A549 (cell line): Measurements from ENCODE around the gene VSTM4. TPM values are rescaled to one million over a fixed set of nuclear protein-coding genes. Genes with fewer than 3 reads are reported as not detected.

ENCODE experiments used
- ATAC-seq, 2 experiments: fragments of 200-7000 bp in 1 of 2; fragments of >200 bp in 1 of 2; cut with Nextera tagmentation in 1 of 2; cut with Tn5 transposase in 1 of 2; 3 replicates each; pipeline versions ENCODE4 v1.8.0 to v1.9.1; 2018 to 2020; ENCODE audit warnings: mild to moderate bottlenecking in 1 of 2, moderate library complexity in 1 of 2
- CTCF ChIA-PET: fragments of 300-600 bp; sonication (Branson Sonifier 250); formaldehyde crosslinking; extraction: SDS; loops from one replicate; lab custom pipeline; 2021; ENCODE audit warnings: antibody characterized with exemption, inconsistent platforms; lab: Yijun Ruan, JAX
- POLR2A ChIA-PET: fragments of 350-600 bp; formaldehyde crosslinking; extraction: SDS; loops from one replicate; lab custom pipeline; 2021; ENCODE audit warnings: antibody characterized with exemption, inconsistent platforms; lab: Yijun Ruan, JAX
- DNase-seq, 2 experiments: peaks; one replicate each; pipeline versions ENCODE4 v3.0.0 to v3.0.0-alpha.2; 2011 to 2016; ENCODE audit warnings: low read depth in 1 of 2, low spot score in 1 of 2
- FAIRE-seq: peaks from 2 replicates; lab custom pipeline; 2011; peaks lifted over from hg19 to GRCh38; lab: Jason Lieb, UNC
- H3K27ac ChIP-seq, 2 experiments: fragments of >200 bp; sonication (Bioruptor Twin); formaldehyde crosslinking; 3 replicates each; pipeline ENCODE4 v1.5.1; 2016 to 2017
- H3K4me1 ChIP-seq: fragments of >200 bp; sonication (Bioruptor Twin); formaldehyde crosslinking; 3 replicates; pipeline ENCODE4 v1.6.1; 2016
- H3K4me2 ChIP-seq: fragments of >200 bp; sonication (Bioruptor Twin); formaldehyde crosslinking; 3 replicates; pipeline ENCODE4 v1.6.1; 2016
- H3K4me3 ChIP-seq: fragments of >200 bp; sonication (Bioruptor Twin); formaldehyde crosslinking; 3 replicates; pipeline ENCODE4 v1.5.1; 2016
- H3K9me3 ChIP-seq: fragments of >200 bp; sonication (Bioruptor Twin); formaldehyde crosslinking; 3 replicates; pipeline ENCODE4 v1.6.1; 2016
- CEBPB ChIP-seq, 2 experiments: fragments of >200 bp in 1 of 2; sonication (Bioruptor Twin) in 1 of 2; formaldehyde crosslinking in 1 of 2; IDR thresholded peaks; 2 replicates each; pipeline ENCODE4 v1.6.1; 2012 to 2016
- EHF ChIP-seq: fragments of 250-450 bp; sonication (Bioruptor Pico); IDR thresholded peaks from 2 replicates; pipeline ENCODE4 v1.5.0; 2020; ENCODE audit warnings: mild to moderate bottlenecking
- FOSL2 ChIP-seq, 2 experiments: fragments of 450-650 bp in 1 of 2; fragments of >200 bp in 1 of 2; sonication (Bioruptor Twin) in 1 of 2; formaldehyde crosslinking; IDR thresholded peaks; 2 replicates each; pipeline versions ENCODE4 v1.5.0 to v1.6.1; 2016 to 2020; ENCODE audit warnings: mild to moderate bottlenecking in 1 of 2, moderate library complexity in 1 of 2
- GATA3 ChIP-seq: IDR thresholded peaks from 2 replicates; pipeline ENCODE4 v1.6.1; 2012; ENCODE audit warnings: borderline replicate concordance
- HOXB5 ChIP-seq: fragments of 250-450 bp; sonication (Bioruptor Pico); IDR thresholded peaks from 2 replicates; pipeline ENCODE4 v1.5.0; 2020; ENCODE audit warnings: mild to moderate bottlenecking, moderate library complexity
- KDM5A ChIP-seq: fragments of 200-600 bp; sonication (generic); IDR thresholded peaks from 2 replicates; pipeline ENCODE4 v1.6.1; 2016; ENCODE audit warnings: antibody characterized with exemption, mild to moderate bottlenecking
- MAFK ChIP-seq: fragments of 450-650 bp; IDR thresholded peaks from 2 replicates; pipeline ENCODE4 v1.6.1; 2014; ENCODE audit not compliant: partially characterized antibody
- MAZ ChIP-seq: fragments of 150-350 bp; IDR thresholded peaks from 2 replicates; pipeline ENCODE4 v1.6.1; 2014; ENCODE audit warnings: antibody characterized with exemption, low read depth, low read length, borderline replicate concordance
- NFE2L2 ChIP-seq: fragments of 150-350 bp; conservative IDR thresholded peaks from 2 replicates; pipeline ENCODE4 v1.6.1; 2014; ENCODE audit warnings: low read length
- POLR2A ChIP-seq: IDR thresholded peaks from 2 replicates; pipeline ENCODE4 v1.6.1; 2012; ENCODE audit warnings: mild to moderate bottlenecking, low read length
- RAD21 ChIP-seq, 2 experiments: fragments of >200 bp in 1 of 2; sonication (Bioruptor Twin) in 1 of 2; formaldehyde crosslinking in 1 of 2; IDR thresholded peaks in 1 of 2; conservative IDR thresholded peaks in 1 of 2; 2 replicates in 1 of 2; 3 replicates in 1 of 2; pipeline ENCODE4 v1.6.1; 2012 to 2018; ENCODE audit warnings: inconsistent platforms in 1 of 2
- RFX5 ChIP-seq: fragments of 450-650 bp; IDR thresholded peaks from 2 replicates; pipeline ENCODE4 v1.7.1; 2014; ENCODE audit warnings: antibody characterized with exemption, mild to moderate bottlenecking, moderate library complexity
- RNF2 ChIP-seq: fragments of 200-600 bp; sonication (generic); IDR thresholded peaks from 2 replicates; pipeline ENCODE4 v1.6.1; 2016; ENCODE audit warnings: low read depth, mild to moderate bottlenecking, antibody characterized with exemption, moderate library complexity, borderline replicate concordance
- SMC3 ChIP-seq: fragments of >200 bp; sonication (Bioruptor Twin); formaldehyde crosslinking; IDR thresholded peaks from 3 replicates; pipeline ENCODE4 v1.6.1; 2018; ENCODE audit warnings: inconsistent platforms
- ZFP36 ChIP-seq: fragments of 450-650 bp; IDR thresholded peaks from 2 replicates; pipeline ENCODE4 v1.6.1; 2014; ENCODE audit warnings: borderline replicate concordance; ENCODE audit not compliant: partially characterized antibody
- ZNF302 ChIP-seq: fragments of 250-450 bp; sonication (Bioruptor Pico); IDR thresholded peaks from 2 replicates; pipeline ENCODE4 v1.9.0; 2021; ENCODE audit warnings: inconsistent platforms, mild to moderate bottlenecking, moderate library complexity
- WGBS: methylation state at CpG from one replicate; pipeline ENCODE4 v1.1.6; 2017; ENCODE audit errors: missing lambda C conversion rate; 5-methylcytosine and 5-hydroxymethylcytosine counted together
- polyA plus RNA-seq, 4 experiments: library from polyadenylated mRNA; depleted of rRNA in 3 of 4; stranded (reverse); fragments of >200 nt; fragmentation: RNase III in 1 of 4; extraction: RNeasy Plus Mini Kit Qiagen cat#74134 plus additional on column Dnase treatment in 1 of 4; gene quantifications; 2 replicates in 3 of 4; 3 replicates in 1 of 4; pipeline ENCODE4 v1.2.3, GENCODE V29; 2011 to 2017
- TF ChIP-seq, protein P1 (sequence below): fragments of 250-450 bp; sonication (Bioruptor Pico); IDR thresholded peaks from 2 replicates; pipeline ENCODE4 v1.5.0; 2020; ENCODE audit warnings: low read depth, mild to moderate bottlenecking, moderate library complexity
- TF ChIP-seq, protein P2 (sequence below): IDR thresholded peaks from 2 replicates; pipeline ENCODE4 v1.6.1; 2012
- TF ChIP-seq, protein P3 (sequence below): fragments of 200-600 bp; sonication (generic); IDR thresholded peaks from 2 replicates; pipeline ENCODE4 v1.6.1; 2016; ENCODE audit warnings: antibody characterized with exemption, mild to moderate bottlenecking, moderate library complexity
- TF ChIP-seq, protein P4 (sequence below): fragments of 250-450 bp; sonication (Bioruptor Pico); IDR thresholded peaks from 2 replicates; pipeline ENCODE4 v1.5.0; 2021; ENCODE audit warnings: mild to moderate bottlenecking, moderate library complexity, borderline replicate concordance
- TF ChIP-seq, protein P5 (sequence below): fragments of >200 bp; sonication (Bioruptor Twin); formaldehyde crosslinking; IDR thresholded peaks from 3 replicates; pipeline ENCODE4 v1.6.1; 2016

VSTM4 gene
- polyA plus RNA-seq, 2 of the 4 experiments (the other 2 are of a cell fraction): 0.18 to 0.53 TPM

DNA sequence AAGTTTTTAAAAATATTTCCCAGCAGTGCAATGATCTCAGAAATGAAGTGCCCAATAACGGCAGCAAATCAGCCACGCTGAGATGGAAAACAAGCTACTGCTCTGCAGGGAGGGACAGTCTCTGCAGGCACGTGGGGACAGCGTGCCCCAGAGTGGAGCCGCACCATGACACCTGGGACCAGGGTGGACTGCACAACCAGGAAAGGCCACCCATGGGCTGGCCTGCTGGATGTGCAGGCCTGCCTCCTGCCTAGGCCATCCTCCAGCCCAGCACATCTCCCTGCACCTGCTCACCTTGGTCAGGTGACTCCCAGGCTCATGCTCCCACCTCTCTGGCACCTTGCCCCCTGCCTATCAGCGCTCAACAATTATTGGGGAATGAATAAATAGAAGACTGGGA is 80.4 kb downstream of the VSTM4 start (continued):
- no peak for TF ChIP-seq SMC3
- no peak for TF ChIP-seq CEBPB (IDR thresholded peaks at IDR 0.05)

DNA sequence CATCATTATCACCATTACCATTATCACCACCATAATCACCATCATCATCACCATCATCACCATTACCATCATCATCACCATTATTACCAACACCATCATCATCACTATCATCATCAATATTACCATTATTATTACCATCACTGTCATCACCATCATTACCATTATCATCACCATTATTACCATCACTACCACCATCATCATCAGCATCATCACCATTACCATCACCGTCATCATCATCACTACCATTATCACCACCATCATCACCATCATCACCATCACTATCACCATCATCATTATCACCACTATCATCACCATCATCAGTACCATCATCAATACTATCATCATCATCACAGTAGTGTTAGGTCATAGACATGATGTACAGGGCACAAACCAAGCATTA is 81.4 kb downstream of the VSTM4 start:
- no peak for FAIRE-seq
- Histone ChIP-seq H3K4me1 (no peaks in the 10 kb centered on the region), H3K9me3 (no peaks in the 10 kb centered on the region), H3K4me3 (no peak overlapping the region), H3K27ac (no peak overlapping the region), H3K4me2 (no peak overlapping the region)
- ChIA-PET CTCF (no interaction called here), POLR2A (no interaction called here)
- ATAC-seq: no peak
- TF ChIP-seq FOSL2 (IDR thresholded peaks at IDR 0.05): no peak
- TF ChIP-seq FOSL2 (CRISPR knock-in tag; IDR thresholded peaks at IDR 0.05): no peak
- TF ChIP-seq MAZ: no peak
- TF ChIP-seq RFX5: no peak
- no peak for TF ChIP-seq ZNF302 (CRISPR knock-in tag)
- TF ChIP-seq, protein P1, sequence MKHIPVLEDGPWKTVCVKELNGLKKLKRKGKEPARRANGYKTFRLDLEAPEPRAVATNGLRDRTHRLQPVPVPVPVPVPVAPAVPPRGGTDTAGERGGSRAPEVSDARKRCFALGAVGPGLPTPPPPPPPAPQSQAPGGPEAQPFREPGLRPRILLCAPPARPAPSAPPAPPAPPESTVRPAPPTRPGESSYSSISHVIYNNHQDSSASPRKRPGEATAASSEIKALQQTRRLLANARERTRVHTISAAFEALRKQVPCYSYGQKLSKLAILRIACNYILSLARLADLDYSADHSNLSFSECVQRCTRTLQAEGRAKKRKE (CRISPR knock-in tag): no peak
- TF ChIP-seq GATA3: no peak
- TF ChIP-seq, protein P2, sequence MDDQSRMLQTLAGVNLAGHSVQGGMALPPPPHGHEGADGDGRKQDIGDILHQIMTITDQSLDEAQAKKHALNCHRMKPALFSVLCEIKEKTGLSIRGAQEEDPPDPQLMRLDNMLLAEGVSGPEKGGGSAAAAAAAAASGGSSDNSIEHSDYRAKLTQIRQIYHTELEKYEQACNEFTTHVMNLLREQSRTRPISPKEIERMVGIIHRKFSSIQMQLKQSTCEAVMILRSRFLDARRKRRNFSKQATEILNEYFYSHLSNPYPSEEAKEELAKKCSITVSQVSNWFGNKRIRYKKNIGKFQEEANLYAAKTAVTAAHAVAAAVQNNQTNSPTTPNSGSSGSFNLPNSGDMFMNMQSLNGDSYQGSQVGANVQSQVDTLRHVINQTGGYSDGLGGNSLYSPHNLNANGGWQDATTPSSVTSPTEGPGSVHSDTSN: no peak
- no peak for TF ChIP-seq POLR2A
- TF ChIP-seq ZFP36: no peak
- TF ChIP-seq, protein P3, sequence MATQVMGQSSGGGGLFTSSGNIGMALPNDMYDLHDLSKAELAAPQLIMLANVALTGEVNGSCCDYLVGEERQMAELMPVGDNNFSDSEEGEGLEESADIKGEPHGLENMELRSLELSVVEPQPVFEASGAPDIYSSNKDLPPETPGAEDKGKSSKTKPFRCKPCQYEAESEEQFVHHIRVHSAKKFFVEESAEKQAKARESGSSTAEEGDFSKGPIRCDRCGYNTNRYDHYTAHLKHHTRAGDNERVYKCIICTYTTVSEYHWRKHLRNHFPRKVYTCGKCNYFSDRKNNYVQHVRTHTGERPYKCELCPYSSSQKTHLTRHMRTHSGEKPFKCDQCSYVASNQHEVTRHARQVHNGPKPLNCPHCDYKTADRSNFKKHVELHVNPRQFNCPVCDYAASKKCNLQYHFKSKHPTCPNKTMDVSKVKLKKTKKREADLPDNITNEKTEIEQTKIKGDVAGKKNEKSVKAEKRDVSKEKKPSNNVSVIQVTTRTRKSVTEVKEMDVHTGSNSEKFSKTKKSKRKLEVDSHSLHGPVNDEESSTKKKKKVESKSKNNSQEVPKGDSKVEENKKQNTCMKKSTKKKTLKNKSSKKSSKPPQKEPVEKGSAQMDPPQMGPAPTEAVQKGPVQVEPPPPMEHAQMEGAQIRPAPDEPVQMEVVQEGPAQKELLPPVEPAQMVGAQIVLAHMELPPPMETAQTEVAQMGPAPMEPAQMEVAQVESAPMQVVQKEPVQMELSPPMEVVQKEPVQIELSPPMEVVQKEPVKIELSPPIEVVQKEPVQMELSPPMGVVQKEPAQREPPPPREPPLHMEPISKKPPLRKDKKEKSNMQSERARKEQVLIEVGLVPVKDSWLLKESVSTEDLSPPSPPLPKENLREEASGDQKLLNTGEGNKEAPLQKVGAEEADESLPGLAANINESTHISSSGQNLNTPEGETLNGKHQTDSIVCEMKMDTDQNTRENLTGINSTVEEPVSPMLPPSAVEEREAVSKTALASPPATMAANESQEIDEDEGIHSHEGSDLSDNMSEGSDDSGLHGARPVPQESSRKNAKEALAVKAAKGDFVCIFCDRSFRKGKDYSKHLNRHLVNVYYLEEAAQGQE: no peak
- TF ChIP-seq, protein P4, sequence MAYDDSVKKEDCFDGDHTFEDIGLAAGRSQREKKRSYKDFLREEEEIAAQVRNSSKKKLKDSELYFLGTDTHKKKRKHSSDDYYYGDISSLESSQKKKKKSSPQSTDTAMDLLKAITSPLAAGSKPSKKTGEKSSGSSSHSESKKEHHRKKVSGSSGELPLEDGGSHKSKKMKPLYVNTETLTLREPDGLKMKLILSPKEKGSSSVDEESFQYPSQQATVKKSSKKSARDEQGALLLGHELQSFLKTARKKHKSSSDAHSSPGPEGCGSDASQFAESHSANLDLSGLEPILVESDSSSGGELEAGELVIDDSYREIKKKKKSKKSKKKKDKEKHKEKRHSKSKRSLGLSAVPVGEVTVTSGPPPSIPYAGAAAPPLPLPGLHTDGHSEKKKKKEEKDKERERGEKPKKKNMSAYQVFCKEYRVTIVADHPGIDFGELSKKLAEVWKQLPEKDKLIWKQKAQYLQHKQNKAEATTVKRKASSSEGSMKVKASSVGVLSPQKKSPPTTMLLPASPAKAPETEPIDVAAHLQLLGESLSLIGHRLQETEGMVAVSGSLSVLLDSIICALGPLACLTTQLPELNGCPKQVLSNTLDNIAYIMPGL (CRISPR knock-in tag): no peak
- no peak for TF ChIP-seq RAD21 (conservative IDR thresholded peaks at IDR 0.05 in 1 of 2, IDR thresholded peaks at IDR 0.05 in 1 of 2)
- TF ChIP-seq KDM5A: no peak
- TF ChIP-seq EHF: no peak
- TF ChIP-seq, protein P5, sequence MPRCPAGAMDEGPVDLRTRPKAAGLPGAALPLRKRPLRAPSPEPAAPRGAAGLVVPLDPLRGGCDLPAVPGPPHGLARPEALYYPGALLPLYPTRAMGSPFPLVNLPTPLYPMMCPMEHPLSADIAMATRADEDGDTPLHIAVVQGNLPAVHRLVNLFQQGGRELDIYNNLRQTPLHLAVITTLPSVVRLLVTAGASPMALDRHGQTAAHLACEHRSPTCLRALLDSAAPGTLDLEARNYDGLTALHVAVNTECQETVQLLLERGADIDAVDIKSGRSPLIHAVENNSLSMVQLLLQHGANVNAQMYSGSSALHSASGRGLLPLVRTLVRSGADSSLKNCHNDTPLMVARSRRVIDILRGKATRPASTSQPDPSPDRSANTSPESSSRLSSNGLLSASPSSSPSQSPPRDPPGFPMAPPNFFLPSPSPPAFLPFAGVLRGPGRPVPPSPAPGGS: no peak
- no peak for TF ChIP-seq NFE2L2
- TF ChIP-seq HOXB5 (CRISPR knock-in tag): no peak
- no peak for TF ChIP-seq SMC3
- TF ChIP-seq MAFK: no peak
- no peak for TF ChIP-seq RNF2
- 46% methylated on average over 1 of the region's 1 CpG for WGBS
- no peak for DNase-seq
